GM19025 (cell line): ENCODE measurements around the gene ZBTB47.

Experiments used
- ATAC-seq: cut with Tn5 transposase; IDR thresholded peaks from one replicate; pipeline ENCODE4 v1.9.1; 2021; ENCODE audit warnings: mild to moderate bottlenecking, low read depth, moderate library complexity; ENCODE audit not compliant: unreplicated experiment

ZBTB47 gene

DNA sequence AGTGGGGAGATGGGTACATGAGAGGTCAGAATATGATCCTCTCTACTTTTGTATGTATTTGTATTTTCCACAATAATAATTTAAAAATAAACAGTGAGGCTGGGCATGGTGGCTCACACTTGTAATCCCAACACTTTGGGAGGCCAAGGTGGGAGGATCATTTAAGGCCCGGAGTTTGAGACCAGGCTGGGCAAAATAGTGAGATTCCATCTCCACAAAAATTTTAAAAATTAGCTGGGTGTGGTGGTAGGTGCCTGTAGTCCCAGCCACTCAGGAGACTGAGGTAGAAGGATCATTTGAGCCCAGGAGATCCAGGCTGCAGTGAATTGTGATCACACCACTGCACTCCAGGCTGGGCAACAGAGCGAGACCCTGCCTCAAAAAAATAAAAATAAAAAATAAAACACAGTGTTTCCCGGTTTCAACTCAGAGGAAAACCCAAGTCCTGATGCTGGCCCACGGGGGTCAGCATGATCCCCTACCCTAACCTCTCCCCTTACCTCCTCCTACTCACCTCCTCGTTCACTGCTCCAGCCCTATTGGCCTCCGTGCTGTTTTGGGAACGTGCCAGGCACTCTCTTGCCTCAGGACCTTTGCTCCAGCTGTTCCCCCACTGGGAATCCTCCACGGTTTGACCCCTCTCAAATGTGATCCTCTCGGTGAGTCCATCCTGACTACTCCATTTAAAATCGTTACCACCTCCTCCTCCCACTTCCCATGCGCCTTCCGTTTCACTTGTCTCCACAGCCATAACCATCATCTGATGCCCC is 29.0 kb downstream of the ZBTB47 start:
- no peak for ATAC-seq

DNA sequence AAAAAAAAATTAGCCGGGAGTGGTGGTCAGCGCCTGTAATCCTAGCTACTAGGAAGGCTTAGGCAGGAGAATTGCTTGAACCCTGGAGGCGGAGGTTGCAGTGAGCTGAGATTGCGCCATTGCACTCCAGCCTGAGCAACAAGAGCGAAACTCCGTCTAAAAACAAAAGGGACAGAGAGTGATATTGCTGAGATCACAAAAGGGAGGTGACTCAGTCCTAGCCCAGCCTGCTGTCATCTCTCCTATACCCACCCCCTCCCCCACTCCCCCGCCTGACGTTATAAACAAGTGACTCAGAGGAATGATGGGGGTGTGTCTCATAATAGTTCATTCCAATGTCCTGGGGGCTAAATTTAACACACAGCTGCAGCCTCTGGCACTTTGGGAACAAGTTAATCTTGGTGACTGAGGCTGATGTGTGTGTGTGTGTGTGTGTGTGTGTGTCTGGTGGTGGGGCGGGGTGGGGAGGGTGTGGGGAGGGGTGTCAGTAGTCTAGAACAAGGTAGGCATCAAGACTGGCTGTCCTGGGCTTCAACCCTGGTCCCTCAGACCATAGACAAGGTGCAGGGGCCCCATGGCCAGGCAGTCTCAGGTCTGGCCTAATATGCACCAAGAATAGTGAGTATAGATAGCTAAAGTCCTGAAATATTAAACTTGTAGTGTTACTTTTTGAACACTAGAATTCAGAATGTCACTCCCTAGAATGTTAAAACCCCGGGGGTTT is 30.5 kb downstream of the ZBTB47 start:
- no peak for ATAC-seq

DNA sequence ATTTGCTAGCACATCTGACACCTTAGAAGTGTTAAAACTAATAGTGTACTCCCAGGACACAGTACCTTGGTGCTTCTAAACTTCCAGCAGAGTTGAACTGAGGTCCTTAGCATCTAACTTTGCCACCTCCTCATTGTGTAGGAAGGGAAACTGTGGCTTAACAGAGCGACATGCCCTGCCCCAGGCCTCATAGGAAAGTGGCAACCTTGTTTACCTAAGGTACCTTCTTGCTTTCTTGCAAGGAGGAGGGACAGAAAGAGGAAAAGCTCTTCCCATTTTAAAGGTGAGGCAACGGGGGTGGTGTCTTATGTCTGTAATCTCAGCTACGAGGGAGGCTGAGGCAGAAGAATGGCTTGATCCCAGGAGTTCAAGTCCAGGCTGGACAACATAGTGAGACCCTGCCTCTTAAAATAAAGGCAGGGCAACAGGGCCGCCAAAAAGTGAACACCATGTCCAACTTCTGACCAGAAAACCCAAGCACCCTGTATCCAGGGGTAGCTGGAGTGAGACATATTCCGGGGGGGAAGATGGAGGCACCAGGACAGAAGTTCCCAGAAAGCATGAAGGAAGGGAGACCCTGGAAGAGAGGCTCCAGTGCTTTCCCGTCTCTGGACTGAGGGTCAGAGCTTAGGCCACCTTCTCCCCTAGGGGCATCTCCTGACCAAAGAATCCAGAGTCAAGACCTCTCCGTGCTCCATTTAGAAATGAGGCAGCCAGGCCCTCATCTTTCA is 31.3 kb downstream of the ZBTB47 start:
- no peak for ATAC-seq

DNA sequence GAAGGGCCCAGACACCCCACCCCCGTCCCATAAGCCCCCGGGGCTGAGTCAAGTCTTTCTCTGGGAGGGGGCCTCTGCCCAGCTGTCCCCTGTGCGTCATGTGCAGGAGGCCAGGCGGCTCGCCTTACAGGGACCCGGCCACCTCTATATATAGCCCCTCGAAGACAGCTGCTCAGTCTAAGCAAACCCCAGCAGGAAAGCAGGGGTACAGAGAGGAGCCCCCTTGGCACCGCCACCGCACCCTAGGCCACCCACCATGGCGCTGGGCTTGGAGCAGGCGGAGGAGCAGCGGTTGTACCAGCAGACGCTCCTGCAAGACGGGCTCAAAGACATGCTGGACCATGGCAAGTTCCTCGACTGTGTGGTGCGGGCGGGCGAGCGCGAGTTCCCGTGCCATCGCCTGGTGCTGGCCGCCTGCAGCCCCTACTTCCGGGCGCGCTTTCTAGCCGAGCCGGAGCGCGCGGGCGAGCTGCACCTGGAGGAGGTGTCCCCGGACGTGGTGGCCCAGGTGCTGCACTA is 31.9 kb downstream of the ZBTB47 start, which contains the start of gene KLHL40:
KLHL40 (plus strand) TSS at position 175 of the 519 bp plus-strand sequence; CDS start at position 257, 82 bp downstream.
- ATAC-seq: no peak

DNA sequence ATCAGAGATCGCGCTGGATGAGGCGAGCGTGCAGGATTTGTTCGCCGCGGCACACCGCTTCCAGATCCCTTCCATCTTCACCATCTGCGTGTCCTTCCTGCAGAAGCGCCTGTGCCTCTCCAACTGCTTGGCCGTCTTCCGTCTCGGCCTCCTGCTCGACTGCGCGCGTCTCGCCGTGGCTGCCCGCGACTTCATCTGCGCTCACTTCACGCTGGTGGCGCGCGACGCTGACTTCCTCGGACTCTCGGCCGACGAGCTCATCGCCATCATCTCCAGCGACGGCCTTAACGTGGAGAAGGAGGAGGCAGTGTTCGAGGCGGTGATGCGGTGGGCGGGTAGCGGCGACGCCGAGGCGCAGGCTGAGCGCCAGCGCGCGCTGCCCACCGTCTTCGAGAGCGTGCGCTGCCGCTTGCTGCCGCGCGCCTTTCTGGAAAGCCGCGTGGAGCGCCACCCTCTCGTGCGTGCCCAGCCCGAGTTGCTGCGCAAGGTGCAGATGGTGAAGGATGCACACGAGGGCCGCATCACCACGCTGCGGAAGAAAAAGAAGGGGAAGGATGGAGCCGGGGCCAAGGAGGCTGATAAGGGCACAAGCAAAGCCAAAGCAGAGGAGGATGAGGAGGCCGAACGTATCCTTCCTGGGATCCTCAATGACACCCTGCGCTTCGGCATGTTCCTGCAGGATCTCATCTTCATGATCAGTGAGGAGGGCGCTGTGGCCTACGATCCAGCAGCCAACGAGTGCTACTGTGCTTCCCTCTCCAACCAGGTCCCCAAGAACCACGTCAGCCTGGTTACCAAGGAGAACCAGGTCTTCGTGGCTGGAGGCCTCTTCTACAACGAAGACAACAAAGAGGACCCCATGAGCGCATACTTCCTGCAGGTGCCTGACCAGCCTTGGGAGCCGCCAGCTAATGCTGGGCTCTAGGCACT is 32.7 kb downstream of the ZBTB47 start:
- no peak for ATAC-seq

DNA sequence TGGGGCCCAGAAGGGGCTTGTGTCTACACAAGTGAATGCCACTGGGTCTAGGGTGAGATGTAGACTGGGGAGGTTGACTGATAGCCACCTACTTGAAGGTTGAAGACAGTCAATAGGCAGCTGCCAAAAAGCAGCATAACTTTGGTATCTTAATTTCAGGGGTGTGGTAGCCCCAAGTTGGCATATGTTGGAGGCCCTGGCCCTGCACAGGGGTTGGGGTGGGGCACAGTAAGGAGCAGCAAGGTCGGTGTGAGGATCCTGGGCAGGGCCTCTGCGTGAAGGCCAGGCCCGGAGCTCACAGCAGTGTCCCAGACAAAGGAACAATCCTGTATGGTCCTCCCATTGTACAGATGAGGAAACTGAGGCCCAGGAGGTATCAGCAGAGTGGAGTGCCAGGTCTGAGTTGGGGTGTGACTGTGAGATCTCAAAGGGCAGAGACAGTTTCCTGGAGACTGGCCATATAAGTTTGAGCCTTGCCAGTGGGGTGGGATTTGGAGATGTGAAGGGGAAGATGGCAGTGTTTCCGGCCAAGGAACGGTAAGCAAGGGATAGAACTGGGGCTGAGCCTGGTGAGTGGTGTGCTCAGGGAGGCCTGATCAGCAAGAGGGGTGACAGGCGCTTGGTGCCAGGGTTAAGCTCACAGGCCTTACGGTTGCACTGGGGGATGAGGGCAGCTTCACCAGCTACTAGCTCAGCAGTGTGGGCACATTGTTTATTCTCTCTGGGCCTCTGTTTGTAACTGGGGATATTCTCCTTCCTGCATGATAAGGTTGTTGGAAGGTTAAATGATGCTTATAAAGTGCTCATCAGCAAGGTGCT is 33.5 kb downstream of the ZBTB47 start:
- ATAC-seq: no peak

DNA sequence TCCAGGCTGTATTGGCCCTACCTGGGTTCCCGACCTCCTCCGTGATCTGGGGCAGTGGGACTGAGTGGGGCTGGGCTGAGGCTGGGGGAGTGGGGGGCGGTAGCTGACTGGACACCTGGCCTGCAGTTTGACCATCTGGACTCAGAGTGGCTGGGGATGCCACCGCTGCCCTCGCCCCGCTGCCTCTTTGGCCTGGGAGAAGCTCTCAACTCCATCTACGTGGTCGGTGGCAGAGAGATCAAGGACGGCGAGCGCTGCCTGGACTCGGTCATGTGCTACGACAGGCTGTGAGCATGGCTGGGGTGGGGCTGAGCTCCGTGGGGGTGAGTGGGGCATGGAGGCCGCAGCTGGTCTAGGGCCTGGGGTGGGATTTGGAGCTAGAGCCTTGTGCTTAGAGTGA is 34.5 kb downstream of the ZBTB47 start:
- no peak for ATAC-seq

DNA sequence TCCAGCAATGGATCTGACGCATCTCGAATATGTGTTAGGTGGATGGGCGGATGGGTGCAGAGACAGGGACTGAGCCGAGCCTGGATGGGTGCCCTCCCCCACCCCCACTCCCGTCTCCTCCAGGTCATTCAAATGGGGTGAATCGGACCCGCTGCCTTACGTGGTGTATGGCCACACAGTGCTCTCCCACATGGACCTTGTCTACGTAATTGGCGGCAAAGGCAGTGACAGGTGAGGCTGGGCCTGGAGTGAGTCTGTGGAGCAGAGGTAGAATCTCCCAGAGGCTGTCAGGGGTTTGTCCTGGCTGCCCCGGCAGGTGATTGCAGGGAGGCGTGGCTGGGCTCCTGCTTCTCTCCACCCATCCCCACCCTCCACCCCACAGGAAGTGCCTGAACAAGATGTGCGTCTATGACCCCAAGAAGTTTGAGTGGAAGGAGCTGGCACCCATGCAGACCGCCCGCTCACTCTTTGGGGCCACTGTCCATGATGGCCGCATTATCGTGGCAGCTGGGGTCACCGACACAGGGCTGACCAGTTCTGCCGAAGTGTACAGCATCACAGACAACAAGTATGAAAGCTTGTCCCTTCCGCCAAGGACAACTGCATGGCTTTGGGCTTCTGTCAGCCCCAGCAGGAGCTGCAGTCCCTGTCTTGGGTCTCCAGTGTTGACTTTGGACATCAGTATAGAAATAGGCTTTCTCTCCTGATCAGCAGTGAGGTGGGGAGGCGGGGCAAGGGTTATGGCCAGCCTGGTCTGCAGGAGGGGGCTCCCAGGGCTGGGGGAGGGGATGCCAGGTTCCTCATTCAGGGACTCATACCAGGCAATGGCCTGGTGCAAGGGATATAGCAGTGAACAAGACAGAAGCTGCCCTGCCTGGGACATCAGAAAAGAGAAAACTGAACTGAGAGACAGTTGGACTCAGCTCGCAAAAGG is 35.3 kb downstream of the ZBTB47 start:
- no peak for ATAC-seq

DNA sequence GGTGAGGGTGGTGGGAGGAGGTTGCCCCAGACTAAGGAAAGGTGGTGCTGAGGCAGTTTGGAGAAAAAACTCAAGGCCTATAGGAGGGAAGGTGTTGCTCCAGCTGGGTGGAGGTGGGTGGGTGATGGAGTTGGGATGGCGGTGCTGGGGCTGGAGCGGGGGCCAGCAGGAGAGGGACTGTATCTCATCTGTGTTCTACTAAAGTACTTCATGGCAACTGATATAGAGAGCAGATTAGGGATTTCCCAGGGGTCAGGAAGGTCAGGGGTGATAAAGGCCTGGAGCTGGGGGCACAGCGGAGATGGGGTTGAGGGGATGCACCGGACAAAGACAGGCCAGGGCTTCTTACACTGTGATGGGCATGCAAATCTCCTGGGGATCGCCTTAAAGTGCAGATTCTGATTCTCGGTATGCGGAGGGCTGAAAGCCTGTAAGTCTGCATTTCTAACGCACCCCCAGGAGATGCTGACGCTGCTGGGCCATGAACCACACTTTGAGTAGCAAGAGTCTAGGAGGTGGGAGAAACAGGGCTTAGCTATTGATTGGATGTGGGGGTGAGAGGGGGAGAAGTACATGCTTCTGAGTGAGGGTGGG is 36.0 kb downstream of the ZBTB47 start:
- ATAC-seq: no peak

DNA sequence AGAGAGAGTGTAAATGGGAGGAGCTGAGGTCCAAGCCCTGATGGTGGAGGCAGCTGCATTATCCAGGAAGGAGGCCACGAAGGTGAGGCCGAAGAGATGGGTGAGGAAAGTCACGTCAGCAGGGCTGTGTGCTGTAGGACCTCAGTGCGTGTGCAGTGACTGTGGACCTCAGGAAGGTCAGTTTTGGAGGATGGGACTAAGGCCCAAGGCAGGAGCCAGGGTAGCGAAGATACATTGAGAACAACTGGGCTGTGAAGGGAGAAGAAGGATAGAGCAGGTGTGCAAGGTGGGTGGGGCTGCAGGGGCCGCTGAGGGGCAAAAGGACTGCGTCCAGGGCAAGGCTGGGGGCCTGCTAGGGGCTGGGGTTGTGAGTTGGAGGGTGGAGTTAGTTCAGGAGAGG is 36.7 kb downstream of the ZBTB47 start:
- ATAC-seq: no peak

DNA sequence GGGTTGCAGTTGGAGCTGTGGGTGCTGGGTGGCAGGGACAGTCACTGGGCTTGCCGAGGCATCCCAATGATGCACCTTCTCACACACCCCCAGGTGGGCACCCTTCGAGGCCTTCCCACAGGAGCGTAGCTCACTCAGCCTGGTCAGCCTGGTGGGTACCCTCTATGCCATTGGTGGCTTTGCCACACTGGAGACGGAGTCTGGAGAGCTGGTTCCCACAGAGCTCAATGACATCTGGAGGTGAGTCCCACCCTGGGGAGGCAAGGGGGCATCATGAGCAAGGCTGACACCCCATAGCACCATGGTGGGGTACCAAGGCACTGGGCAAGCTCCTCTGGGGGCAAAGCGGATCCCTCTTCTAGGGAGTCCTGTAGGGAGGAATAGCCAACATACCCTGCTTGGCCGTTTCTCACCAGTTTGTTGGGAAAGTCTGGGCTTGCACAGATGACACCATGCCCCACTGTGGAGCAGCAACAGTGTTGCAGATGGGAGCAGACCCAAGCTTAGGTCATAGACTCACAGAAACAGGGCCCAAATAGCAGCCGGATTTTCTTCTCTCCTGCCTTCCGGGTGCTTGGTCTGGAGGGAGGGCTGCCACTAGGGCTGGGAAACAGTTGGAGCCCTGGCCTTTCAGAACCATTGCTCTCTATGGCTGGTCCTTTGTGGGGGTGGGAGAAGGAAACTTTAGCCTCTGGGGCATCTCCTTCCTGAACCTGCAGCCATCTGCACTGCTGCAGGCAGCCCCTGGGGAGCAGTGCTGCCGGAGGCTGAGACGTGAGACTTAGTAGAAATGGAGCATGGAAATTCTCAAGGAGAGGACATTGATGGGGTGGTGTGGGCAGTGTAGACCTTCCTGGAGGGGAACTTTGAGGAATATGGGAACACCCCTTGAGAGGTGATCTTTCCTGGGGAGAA is 37.5 kb downstream of the ZBTB47 start:
- ATAC-seq: no peak

DNA sequence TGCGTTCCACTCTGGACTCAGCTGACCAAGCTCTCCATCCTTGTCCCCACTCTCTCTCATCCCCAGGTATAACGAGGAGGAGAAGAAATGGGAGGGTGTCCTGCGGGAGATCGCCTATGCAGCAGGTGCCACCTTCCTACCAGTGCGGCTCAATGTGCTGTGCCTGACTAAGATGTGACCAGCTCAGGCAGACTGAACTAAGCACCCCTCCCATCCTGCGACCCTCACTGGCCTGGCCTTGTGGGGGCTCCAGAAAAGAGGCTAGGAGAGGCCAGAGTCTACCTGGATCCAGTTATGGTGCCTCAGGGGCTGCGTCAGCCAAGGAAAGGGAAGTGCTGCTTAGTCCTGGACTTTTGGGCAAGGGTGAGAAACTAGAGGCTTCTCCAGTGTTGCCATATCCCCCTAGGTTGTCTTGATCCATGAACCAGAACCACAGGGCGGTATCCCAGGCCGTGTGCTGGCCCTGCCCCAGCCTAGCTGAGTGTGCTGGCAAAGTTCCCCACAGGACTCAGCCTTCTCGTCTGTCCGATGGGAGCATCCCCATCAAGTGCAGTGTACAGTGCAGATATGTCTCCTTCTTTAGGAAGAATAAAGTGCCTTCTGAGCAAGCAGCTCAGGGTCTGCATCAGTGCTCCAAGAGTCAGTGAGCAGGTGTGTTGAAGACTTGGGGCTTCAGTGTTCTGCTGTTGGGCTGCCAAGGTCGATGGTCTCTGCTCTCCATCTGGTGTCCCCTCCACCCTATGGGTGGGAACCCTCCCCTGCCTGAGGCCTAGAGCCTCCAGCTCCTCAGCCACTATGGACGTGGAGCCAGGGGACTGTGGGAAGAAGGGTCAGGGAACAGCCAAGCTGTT is 38.5 kb downstream of the ZBTB47 start:
- no peak for ATAC-seq

DNA sequence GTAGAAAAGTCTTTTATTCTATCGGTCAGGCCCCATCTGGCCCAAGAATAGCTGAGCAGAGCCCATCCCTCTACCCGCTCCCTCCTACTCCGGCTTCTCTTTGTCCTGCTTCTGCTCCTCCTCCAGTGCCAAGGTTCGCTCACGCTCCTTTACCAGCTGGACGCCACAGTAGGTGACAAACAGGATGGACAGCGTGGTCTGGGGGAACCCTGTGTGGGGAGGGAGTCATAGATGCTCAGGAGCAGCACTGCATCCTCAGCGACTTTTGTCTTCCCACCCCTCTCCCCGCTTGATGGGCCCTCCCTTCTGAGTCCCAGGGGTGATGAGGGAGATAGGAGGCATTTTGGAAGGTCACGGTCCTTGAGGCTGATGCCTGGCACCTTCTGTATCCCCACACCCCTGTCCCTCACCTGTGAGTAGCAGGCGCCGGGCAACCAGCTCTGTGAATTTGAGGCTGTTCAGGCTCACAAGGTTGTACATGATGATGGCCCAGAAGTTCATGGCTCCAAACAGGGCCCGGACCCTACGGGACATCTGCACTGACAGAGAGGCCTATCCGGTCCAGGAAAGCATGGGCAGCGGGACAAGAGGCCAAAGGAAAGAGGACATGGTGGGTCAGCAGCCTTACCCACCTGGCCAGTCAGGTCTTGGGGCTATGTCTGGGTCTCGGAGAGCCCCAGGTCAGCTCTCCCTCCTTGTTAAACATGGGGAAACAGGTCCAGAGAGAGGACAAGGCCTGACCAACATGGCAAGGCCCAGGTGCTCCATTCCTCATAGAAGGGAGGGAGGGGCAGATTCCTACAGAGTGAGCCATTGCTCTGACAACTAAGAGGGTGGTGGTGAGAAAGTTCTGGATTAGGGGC is 39.4 kb downstream of the ZBTB47 start:
- no peak for ATAC-seq

DNA sequence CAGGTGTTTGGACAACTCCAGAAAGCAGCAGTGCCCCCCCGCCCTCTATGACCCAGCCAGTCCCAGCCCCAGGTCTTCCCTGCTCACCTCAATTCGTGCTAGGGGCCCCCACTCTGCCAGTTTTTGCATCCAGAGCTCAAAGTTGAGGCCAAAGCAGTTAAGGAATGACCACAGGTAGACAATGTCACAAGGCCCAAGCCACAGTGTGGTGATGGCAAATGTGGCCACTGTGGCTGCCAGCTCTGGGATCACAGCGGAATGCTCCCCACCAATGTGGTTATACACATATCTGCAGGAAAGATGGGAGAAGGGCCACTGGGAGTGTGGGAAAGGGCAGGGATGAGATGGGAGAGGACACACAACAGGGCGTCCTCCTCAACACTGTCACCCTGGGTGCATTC is 40.0 kb downstream of the ZBTB47 start:
- ATAC-seq: no peak

DNA sequence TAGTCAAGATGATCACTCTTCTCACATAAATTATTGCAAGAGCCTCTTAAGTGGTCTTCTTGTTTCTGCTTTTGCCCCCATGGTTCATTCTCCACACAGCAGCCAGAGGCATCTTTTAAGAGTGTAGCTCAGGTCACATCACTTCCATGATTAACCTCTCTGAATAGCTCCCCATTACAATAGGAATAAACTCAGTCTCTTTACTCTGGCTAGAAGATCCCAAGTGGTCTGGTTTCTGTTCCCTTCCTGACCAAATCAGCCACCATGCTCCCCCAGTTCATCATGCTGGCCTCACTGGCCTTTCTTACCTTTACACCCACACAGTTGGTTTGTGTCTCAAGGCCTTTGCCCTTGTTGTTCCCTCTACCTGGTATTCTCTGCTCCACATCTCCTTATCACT is 40.9 kb downstream of the ZBTB47 start:
- ATAC-seq: no peak
